Measurements from ENCODE around the gene ZFP64.
"Not testable (repeated sequence)": the region's sequence is repeated elsewhere in the genome, so short reads cannot be mapped to it uniquely, and the experiment has no call there.

Gene ZFP64

DNA sequence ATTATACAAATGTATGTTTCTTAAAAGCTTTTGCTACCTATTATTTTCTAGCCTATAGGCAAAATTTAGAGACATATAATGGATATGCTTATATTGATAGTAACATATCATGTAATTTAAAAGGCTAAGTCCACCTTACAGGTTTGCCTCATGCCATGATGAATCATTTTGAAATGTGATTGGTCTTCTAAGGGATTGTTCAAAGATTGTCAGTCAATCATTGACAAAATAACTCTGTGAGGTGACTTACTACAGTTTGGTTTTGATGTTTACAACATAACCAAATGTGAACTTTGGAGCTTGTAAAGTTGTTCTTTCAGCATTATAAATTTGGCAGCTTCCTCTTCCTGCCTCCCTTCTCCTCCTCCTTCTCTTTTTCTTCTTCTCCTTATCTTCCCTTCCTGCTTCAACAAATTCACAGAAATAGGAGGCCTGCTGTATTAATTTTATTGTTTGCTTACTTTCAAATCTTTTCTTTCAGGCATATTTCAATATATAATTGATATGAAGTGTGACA, 39.7 kb upstream of the ZFP64 start:
- no peak overlapping the region for H3K27ac ChIP-seq
- DNase-seq (ENCODE audit: low spot score), result no peak
- H3K4me3 ChIP-seq, result no peak overlapping the region
- TF ChIP-seq, protein P1, sequence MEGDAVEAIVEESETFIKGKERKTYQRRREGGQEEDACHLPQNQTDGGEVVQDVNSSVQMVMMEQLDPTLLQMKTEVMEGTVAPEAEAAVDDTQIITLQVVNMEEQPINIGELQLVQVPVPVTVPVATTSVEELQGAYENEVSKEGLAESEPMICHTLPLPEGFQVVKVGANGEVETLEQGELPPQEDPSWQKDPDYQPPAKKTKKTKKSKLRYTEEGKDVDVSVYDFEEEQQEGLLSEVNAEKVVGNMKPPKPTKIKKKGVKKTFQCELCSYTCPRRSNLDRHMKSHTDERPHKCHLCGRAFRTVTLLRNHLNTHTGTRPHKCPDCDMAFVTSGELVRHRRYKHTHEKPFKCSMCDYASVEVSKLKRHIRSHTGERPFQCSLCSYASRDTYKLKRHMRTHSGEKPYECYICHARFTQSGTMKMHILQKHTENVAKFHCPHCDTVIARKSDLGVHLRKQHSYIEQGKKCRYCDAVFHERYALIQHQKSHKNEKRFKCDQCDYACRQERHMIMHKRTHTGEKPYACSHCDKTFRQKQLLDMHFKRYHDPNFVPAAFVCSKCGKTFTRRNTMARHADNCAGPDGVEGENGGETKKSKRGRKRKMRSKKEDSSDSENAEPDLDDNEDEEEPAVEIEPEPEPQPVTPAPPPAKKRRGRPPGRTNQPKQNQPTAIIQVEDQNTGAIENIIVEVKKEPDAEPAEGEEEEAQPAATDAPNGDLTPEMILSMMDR (IDR thresholded peaks at IDR 0.05), result no peak

DNA sequence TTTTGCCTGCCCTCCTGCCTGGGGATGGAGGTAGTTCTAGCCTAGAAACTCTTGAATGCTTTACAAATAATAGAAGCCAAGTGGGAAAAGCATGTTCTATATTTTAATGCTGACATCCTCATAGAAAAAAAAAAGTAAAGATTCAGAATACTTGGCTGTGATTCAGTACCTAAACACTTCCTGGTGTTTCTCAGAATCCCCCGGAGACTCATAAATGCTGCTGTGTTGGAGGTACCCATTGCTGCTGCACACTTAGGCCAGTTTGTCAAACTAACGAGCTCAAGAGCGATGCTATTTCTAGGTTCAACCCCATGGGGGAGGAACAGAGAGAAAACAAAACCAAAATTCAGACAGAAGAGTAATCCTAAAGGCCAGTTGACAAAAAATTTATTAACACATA, 38.8 kb upstream of the ZFP64 start:
- TF ChIP-seq, protein P1 (IDR thresholded peaks at IDR 0.05), result no peak
- H3K27ac ChIP-seq, result no peak overlapping the region
- H3K4me3 ChIP-seq, result no peak overlapping the region
- DNase-seq (ENCODE audit: low spot score), result no peak

DNA sequence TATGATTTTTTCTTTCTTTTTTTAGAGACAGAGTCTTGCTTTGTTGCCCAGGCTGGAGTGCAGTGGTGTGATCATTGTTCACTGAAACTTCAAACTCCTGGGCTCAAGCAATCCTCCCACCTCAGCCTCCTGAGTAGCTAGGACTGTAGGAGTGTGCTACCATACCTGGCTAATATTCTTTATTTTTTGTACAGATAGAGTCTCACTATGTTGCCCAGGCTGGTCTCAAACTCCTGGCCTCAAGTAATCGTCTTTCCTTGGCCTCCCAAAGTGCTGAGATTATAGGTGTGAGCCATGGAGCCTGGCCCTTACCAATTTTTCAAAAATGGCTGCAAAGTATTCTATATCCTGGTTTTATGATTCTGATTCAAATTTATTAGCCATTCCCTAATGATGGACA, 37.8 kb upstream of the ZFP64 start:
- H3K4me3 ChIP-seq; DNase-seq (ENCODE audit: low spot score); H3K27ac ChIP-seq: not testable (repeated sequence)

DNA sequence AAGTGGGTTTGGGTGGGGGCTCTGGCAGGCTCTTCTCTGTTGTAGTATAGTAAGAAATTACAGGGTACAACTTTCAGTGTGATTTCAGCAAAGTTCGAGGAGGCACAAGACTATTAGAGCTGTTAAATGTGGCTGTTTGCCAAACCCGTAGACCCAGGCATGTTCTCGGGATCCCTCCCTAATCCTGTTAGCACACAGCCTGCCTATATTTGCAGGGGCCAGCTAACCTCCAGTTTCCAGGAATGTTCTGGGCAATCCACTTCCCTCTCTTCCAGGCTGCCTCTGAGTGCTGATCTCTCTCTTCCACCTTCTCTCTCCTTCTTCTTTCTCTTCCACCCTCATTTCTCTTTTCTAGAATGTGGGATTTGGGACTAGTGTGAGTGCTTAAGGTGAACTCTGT, 34.8 kb upstream of the ZFP64 start:
- DNase-seq (ENCODE audit: low spot score), result no peak
- no peak overlapping the region for H3K27ac ChIP-seq
- no peak overlapping the region for H3K4me3 ChIP-seq
- TF ChIP-seq, protein P1 (IDR thresholded peaks at IDR 0.05), result no peak

DNA sequence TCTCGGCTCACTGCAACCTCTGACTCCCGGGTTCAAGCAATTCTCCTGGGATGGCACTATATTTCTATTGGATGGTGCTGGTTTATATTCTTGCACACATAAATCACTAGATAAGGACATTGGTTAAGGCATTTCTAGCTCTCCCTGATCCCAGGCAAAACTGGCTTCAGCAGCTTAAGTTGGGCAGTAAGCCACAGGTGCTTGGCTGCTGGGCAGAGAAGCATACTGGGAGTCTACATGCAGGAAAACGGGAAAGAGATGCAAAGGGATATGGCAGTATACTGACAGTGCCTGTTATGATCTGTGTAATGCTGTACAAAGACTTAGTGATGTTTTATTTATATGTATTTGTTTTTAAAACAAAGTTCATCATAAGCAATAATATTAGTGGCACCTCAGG, 33.3 kb upstream of the ZFP64 start:
- Histone ChIP-seq H3K27ac (no peak overlapping the region), H3K4me3 (no peak overlapping the region)
- TF ChIP-seq, protein P1 (IDR thresholded peaks at IDR 0.05), result no peak
- no peak for DNase-seq (ENCODE audit: low spot score)

DNA sequence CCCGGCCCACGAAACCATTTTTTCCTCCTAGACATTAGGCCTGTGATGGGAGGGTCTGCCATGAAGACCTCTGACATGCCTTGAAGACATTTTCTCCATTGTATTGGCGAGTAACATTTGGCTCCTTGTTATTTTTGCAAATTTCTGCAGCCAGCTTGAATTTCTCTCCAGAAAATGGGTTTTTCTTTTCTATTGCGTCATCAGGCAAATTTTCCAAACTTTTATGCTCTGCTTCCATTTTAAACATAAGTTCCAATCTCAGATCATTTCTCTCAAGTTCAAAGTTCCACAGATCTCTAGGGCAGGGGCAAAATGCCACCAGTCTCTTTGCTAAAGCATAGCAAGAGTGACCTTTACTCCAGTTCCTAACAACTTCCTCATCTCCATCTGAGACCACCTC, 29.8 kb upstream of the ZFP64 start:
- not testable (repeated sequence) for DNase-seq (ENCODE audit: low spot score); H3K27ac ChIP-seq; H3K4me3 ChIP-seq

DNA sequence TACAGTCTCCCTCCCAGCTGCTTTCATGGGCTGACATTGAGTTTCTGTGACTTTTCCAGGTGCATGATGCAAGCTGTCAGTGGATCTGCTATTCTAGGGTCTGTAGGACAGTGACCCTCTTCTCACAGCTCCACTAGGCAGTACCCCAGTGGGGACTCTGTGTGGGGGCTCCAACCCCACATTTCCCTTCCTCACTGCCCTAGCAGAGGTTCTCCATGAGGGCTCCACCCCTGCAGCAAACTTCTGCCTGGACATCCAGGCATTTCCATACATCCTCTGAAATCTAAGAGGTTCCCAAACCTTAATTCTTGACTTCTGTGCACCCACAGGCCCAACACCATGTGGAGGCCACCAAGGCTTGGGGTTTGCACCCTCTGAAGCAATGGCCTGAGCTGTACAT, 29.3 kb upstream of the ZFP64 start:
- H3K4me3 ChIP-seq; H3K27ac ChIP-seq; DNase-seq (ENCODE audit: low spot score): not testable (repeated sequence)

DNA sequence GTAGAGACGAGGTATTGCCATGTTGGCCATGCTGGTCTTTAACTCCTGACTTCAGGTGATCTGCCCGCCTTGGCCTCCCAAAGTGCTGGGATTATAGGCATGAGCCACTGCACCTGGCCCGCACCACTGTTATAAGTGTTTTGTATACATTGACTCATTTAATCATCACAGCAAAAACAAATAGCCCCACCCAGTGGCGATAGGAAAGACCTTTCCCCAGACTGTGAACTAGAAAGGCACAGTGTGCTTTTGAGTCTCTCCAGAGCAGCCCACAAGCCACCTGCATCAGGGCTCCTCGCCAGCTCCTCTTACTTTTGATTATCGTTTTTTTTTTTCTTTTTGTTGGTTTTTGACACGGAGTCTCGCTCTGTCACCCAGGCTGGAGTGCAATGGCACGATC, 27.9 kb upstream of the ZFP64 start:
- H3K4me3 ChIP-seq, result no peak overlapping the region
- no peak for DNase-seq (ENCODE audit: low spot score)
- TF ChIP-seq, protein P1 (IDR thresholded peaks at IDR 0.05), result no peak
- H3K27ac ChIP-seq, result no peak overlapping the region

DNA sequence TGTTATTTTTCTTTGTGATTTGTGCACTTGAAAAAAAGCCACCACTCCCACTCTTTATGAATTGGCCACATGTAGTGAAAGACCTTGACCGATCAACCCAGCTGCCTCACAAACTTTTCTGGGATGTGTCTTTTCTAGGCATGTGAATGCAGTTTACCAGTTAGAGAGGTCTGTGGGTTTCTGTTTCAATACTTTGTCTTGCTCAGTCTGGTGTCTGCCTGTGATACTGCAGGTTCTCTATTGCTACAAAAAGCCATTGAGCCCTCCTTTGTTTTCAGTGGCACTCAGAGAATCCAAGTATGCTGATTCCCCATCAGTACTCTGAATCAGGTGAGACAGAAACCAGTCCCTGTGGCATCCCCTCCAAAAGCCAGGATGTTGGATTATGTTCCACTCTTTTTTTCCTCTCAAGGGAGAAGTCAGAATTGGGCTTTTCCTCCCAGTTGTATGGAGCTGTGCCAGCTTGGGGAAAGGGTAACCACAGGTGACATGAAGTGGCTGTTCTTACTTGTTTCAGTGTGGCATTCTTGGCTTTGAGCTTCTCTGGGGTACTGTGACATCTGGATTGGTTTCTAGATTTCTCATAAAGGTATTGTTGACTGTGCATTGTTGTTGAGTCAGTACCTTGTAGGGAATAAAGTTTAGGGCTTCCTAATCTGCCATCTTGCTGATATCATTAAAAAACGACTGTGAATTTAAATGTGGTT, 26.3 kb upstream of the ZFP64 start:
- no peak overlapping the region for H3K27ac ChIP-seq
- TF ChIP-seq, protein P1 (IDR thresholded peaks at IDR 0.05), result no peak
- H3K4me3 ChIP-seq, result no peak overlapping the region
- DNase-seq (ENCODE audit: low spot score), result no peak
